Retinal pigment epithelial cell (primary cell): ENCODE measurements around the gene TMEM198.

Experiments used
- DNase-seq: peaks from one replicate; pipeline ENCODE4 v3.0.0-alpha.2; 2010; ENCODE audit warnings: low read depth
- H3K4me3 ChIP-seq: 2 replicates; pipeline ENCODE4 v1.5.1; 2011; ENCODE audit warnings: mild to moderate bottlenecking, low read length, control low read depth, moderate library complexity
- CTCF ChIP-seq: conservative IDR thresholded peaks from 2 replicates; pipeline ENCODE4 v1.5.1; 2011; ENCODE audit warnings: low read depth, low read length, control low read depth, inconsistent platforms

TMEM198 gene

GRCh38 chr2:219545943-219546352 lies 2.1 kb downstream of the TMEM198 start:
- no peak overlapping the region for H3K4me3 ChIP-seq
- TF ChIP-seq CTCF = no peak
- no peak for DNase-seq

- DNase-seq = no peak
- no peak for TF ChIP-seq CTCF
- no peak overlapping the region for H3K4me3 ChIP-seq
Observed at GRCh38 chr2:219547621-219548020, 3.8 kb downstream of the TMEM198 start.

- TF ChIP-seq CTCF = no peak
- no peak overlapping the region for H3K4me3 ChIP-seq
- DNase-seq = no peak
Observed at GRCh38 chr2:219548990-219549389, 5.2 kb downstream of the TMEM198 start.

- no peak for TF ChIP-seq CTCF
- DNase-seq = no peak
- H3K4me3 ChIP-seq = no peak overlapping the region
Observed at GRCh38 chr2:219549619-219550018, 5.8 kb downstream of the TMEM198 start.

- TF ChIP-seq CTCF = no peak
- DNase-seq = no peak
- peak overlapping the region; percentile 69 for H3K4me3 ChIP-seq
Observed at GRCh38 chr2:219551441-219552381, 7.9 kb downstream of the TMEM198 start.

GRCh38 chr2:219552382-219553167 lies 8.7 kb downstream of the TMEM198 start:
- no peak for DNase-seq
- TF ChIP-seq CTCF = no peak
- H3K4me3 ChIP-seq = peak overlapping the region; percentile 69
